Muscle of arm (tissue), 14 donors: ENCODE results near the gene PDHX. TPM values are rescaled to one million over a fixed set of nuclear protein-coding genes. Genes with fewer than 3 reads are reported as not detected.
"Not testable (repeated sequence)": the region's sequence is repeated elsewhere in the genome, so short reads cannot be mapped to it uniquely, and the experiment has no call there.

Source experiments
- DNase-seq: peaks from one replicate; pipeline ENCODE4 v3.0.0-alpha.2; 2013
- long read RNA-seq, 11 donors: transcript quantifications; one replicate each; lab custom pipeline, GENCODE V29; 2026
- polyA plus RNA-seq, 12 donors: library from polyadenylated mRNA; unstranded; fragments of 120-200 nt; gene quantifications; one replicate each; pipeline ENCODE4 v1.2.1, GENCODE V29; 2013; ENCODE audit not compliant: insufficient read length in 12 of 12

The PDHX gene
- 10 to 100 TPM in 11 of 12 donors, not detected in 1; 23.2 to 32.8 (median 26.5) TPM for polyA plus RNA-seq
- long read RNA-seq, donor 1, partial matches to known transcripts = 15 of 19 reads
- long read RNA-seq, donor 1, other reads (novel, unspliced or antisense) = 0 of 19 reads
- long read RNA-seq, donor 2, transcript PDHX-201 (11 exons, 2,389 nt) = major isoform, 14 of 36 reads
- long read RNA-seq, donor 2, partial matches to known transcripts = 22 of 36 reads
- long read RNA-seq, donor 2, other reads (novel, unspliced or antisense) = 0 of 36 reads
- long read RNA-seq, donor 3, partial matches to known transcripts = 0 of 3 reads
- long read RNA-seq, donor 3, other reads (novel, unspliced or antisense) = 0 of 3 reads
- long read RNA-seq, donor 4, partial matches to known transcripts = 0 of 2 reads
- long read RNA-seq, donor 4, other reads (novel, unspliced or antisense) = 0 of 2 reads
- long read RNA-seq, donor 5 = 0 reads
- long read RNA-seq, donor 6, partial matches to known transcripts = 0 of 4 reads
- long read RNA-seq, donor 6, other reads (novel, unspliced or antisense) = 0 of 4 reads
- long read RNA-seq, donor 7, partial matches to known transcripts = 0 of 1 reads
- long read RNA-seq, donor 7, other reads (novel, unspliced or antisense) = 0 of 1 reads
- long read RNA-seq, donor 8, transcript PDHX-201 (11 exons, 2,389 nt) = major isoform, 15 of 15 reads
- long read RNA-seq, donor 8, partial matches to known transcripts = 0 of 15 reads
- long read RNA-seq, donor 8, other reads (novel, unspliced or antisense) = 0 of 15 reads
- long read RNA-seq, donor 9, partial matches to known transcripts = 6 of 8 reads
- long read RNA-seq, donor 9, other reads (novel, unspliced or antisense) = 0 of 8 reads
- long read RNA-seq, donor 10, partial matches to known transcripts = 0 of 4 reads
- long read RNA-seq, donor 10, other reads (novel, unspliced or antisense) = 0 of 4 reads
- long read RNA-seq, donor 11, transcript PDHX-201 (11 exons, 2,389 nt) = major isoform, 8 of 101 reads
- long read RNA-seq, donor 11, partial matches to known transcripts = 63 of 101 reads
- long read RNA-seq, donor 11, other reads (novel, unspliced or antisense) = 28 of 101 reads

DNA sequence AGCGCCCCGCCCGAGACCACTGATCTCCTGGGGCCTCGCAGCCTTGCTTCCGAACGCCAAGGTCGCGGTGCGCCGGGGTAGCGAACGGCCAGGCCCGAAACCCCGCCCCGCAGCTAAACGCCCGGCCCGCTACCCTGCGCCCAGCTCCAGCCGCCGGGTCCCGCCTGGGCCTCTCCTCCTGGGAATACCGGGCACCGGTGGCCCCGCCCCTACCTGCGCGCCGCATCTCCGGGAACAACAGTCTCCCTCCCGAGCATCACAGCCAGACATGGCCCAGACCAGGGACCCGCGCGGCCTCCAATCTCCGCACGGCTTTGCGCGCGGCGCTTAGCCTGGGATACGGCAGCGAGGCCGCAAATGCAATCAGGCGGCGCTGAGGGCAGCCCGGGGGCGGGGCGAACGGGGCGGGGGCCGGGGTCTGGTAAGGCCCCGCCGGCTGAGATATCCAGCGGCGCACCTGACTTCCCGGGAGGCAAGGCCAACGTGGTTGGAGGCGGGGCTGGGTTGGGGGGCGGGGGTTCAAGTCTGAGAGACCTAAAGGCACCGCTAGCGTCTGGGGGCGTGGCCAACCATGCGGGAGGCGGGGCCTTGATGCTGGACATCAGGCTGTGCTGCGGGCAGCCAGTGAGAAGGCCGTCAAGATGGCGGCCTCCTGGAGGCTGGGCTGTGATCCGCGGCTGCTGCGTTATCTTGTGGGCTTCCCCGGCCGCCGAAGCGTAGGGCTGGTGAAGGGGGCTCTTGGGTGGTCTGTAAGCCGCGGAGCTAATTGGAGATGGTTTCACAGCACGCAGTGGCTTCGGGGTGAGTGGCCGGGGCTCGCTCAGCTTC, at the start of gene PDHX, which contains the start of gene APIP:
Gene PDHX (plus strand): TSS at position 604 of the 828 bp plus-strand sequence. CDS start 38 bp downstream, at position 642.
Gene APIP (minus strand): TSS at position 365 of the 828 bp plus-strand sequence. CDS start 95 bp downstream, at position 270.
- peak; percentile 98 for DNase-seq

DNA sequence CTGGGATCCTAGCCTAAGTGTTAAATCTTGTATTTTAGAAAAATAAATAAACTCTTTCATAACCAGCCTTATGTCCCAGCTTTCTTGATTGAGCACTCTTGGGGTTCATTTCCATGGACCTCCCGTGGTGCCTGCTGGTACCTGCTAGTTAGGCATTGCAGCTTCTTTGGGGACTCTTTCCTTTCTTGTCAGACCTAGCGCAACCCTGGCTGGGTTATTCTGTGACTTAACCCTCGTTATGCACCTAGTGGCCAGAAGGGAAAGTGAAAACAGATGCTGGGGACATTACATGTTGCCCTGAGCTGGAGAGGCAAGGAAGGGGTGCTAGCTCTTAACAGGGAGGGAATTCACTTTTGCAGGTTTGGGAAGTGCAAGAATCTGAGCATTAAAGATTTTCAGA, 47.0 kb upstream of the PDHX start:
- no peak for DNase-seq

DNA sequence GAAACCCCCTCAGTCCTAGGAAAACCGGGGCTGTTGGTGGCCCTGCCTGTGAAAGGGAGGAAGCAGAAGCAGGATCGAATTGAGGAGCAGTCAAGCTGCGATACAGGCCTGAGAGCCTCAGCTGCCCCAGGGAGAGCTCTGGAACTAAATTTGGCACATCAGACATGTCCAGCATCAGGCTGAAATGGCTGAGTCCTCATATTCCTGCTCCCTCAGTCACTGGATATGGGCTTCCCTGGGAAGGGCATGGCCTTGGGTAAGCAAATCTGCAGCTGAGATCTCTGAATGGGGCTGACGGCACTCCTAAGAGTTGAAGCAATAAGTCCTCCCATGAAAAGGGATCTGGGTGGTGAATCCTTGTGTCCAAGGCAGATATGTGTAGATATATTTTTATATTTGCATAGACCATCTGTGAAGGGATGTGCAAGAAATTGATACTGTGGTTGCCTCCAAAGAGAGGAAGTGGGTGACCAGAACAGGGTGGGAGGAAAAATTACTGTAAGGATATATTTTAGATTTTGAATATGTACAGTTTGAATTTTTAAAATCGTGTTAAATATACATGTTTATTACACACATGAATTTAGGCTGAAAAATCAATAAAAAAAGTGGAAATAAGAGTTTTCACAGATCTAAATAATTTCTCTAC, 45.7 kb upstream of the PDHX start:
- DNase-seq = no peak

DNA sequence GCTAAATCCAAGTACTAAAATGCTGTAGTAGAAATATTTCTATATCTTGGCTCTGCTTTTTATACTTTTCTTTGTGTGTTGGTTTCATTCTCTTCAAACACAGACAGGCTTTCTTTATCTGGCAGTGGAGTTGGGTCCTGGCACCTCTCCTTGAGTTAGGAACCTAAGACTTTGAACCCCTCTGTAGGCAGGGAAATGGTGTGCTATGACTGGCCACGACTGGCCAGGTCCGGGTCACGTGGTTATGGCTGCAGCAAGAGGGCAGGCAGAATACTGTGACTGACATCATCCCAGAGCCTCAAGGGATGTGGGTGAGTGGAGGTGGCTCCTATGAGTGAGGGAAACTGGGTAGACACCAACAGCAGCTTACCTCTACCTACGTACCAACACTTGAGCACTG, 42.2 kb upstream of the PDHX start:
- no peak for DNase-seq

DNA sequence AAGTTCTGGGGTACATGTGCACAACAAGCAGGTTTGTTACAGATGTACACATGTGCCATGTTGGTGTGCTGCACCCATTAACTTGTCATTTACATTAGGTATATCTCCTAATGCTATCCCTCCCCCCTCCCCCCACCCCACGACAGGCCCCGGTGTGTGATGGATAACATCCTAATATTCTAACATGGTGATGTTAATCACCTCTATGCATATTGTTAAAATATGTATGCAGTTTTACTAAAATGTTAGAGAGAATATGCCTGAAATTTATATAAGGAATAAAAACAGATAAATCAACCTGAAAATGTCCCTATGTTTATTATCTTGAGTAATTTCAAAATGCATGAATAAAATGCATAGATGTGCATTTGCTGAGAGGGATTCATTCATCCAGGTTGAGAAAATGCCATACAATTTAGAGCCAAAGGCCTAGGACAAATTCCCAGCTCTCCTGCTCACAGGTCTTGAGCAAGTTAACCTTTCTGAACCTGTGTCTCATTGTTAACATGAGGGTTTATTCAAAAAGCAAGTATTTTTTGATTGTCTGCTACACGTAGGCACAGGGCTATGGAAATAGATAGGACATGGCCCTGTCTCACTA, 38.9 kb upstream of the PDHX start:
- no peak for DNase-seq

DNA sequence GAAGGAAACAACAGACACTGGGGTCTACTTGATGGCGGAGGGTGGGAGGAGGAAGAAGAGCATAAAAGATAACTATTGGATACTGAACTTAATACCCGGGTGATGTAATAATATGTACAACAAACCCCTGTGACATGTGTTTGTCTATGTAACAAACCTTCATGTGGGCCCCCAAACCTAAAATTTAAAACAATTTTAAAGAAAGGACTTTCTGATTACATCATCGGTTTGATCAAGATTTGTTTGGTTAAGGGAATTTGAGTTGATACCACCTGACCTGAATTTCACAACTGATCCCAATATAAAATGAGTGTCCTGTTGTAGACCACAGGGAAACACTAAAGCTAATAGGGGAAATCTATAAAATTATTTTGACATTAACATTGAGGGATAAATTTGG, 34.5 kb upstream of the PDHX start:
- no peak for DNase-seq

DNA sequence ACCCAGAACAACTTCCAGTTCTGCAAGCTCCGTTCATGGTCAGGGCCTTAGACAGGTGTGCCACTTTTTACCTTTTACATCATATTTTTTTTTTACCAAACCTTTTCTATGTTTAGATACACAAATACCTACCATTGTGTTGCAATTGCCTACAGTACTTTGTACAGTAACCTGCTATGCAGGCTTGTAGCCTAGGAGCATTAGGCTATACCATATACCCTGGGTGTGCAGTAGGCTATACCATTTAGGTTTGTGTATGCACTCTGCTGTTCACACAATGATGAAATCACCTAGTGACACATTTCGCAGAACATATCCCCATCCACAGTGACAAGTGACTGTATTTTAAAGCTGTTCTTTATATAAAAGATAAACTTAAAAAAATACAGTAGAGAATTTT, 29.8 kb upstream of the PDHX start:
- no peak for DNase-seq

DNA sequence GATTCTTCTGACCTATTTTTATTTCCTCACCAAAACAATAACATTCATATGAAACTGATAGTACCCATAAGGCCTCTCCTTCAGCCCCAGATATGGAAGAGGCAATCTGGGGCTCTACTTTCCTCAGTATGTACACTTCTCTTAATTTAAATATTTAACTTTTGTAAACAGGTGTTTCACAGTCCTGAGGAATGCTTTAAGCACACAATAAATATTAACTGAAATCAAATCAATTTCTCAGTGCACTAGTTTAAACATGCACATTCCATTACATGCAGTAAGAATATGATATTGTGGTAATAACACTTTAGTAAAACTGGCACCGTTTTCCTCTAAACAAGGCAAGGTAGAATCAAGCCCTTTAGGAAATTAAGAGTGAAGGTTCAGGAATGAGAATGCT, 29.2 kb upstream of the PDHX start:
- no peak for DNase-seq

DNA sequence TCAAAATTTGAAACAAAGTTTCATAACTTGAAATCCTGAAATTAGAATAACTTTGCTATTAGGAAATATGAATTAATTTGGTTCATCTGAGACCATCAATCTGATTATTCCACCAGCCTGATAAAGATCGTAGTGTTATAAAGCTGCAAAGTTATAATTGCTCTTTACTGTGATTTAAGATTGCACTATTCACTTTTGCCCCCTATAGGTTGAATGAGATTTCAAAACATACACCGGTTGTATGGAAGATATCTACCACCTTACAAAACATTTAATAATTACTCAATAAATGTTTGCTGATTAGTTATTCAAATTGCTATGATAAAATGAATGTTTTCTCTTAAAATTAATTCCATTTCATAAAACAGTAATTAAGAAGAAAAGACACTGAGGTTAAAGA, 26.3 kb upstream of the PDHX start:
- DNase-seq = no peak

DNA sequence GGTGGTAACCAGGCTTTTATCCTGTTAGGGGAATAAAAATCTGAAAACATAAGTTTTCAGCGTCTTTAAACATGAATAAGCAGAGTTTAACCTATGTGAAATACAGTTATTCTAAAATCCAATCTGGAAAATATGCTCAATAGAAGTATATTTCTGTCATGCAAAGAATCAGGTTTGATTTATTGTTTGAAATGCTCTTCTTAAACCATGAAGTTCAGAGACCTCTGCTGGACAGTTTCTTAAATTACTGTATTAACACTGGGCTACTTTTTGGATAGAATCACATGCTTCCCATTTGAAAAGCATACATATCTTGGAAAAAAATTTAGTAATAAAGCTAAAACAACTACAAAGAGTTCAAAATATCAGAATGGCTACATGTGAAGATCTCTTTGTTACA, 25.6 kb upstream of the PDHX start:
- DNase-seq = peak; percentile 11

DNA sequence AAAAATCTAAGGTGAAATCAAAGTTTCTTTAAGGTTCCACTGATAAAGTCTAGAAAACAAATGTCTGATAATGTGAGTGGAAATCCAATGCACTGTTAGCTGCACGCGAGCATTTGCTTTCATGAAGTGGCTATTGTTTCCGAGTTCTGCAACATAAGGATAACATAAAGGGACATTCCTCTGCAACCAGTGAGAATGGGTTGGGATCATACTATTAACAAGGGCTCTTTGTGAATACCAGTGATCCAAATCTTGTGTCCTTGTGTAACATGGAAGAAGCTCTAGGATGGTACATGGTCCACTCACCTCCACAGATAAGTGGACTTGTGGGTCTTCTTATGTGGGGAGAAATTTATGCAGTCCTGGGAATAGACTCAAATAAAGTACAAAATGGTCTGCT, 24.8 kb upstream of the PDHX start:
- DNase-seq = no peak

DNA sequence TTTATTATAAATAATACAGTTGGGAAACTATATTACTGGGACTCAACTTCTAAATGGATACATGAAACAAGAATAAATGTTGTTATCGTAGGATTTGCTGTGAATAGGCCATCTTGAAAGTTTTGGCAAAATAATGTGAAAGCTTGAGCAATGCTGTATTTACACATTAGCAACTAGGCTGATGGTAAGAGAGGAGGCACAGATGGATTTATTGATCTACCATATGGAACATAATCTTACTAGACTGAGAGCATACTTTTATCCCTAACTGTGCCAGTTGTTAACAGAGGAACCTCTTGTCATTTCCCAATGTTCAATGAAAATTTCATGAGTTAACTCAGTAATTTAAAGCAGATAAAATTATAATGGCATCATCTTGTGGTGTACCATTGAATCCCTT, 23.0 kb upstream of the PDHX start:
- DNase-seq = no peak

DNA sequence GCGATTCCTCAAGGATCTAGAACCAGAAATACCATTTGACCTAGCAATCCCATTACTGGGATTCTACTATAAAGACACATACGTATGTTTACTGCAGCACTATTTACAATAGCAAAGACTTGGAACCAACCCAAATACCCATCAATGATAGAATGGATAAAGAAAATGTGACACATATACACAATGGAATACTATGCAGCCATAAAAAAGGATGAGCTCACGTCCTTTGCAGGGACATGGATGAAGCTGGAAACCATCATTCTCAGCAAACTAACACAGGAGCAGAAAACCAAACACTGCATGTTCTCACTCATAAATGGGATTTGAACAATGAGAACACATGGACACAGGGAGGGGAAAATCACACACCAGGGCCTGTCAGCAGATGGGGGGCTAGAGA, 20.2 kb upstream of the PDHX start:
- not testable (repeated sequence) for DNase-seq

DNA sequence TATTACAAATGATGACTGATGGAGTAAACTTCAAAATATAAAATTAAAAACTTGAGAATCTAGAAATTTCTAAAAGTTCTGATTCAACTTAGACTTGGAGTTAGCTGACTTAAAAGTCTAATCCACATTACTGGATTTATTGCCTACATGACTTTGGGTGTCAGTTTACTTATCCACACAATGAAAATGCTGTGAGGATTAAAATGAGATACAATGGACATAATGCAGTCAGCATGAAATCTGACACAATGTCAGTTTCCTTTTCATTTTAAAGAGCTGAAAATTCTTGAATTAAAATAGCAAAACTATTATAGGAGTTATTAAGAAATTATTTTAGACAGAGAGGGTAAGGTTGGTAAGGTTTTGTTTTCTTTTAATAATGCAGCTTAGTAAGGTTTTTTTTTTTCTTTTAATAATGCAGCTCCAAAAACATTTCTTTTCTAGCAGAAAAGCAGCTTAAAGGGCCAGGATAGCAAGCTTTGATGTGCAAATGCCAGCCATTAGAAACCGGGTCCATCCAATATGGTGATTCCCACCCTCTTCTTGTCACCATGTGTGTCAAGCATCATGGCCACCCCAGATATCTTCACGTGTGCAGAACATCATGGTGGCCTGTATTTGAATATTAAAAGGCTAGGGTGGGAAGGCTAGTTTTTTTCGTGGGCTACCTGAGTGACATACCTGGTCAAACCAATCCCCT, 19.1 kb upstream of the PDHX start:
- no peak for DNase-seq

DNA sequence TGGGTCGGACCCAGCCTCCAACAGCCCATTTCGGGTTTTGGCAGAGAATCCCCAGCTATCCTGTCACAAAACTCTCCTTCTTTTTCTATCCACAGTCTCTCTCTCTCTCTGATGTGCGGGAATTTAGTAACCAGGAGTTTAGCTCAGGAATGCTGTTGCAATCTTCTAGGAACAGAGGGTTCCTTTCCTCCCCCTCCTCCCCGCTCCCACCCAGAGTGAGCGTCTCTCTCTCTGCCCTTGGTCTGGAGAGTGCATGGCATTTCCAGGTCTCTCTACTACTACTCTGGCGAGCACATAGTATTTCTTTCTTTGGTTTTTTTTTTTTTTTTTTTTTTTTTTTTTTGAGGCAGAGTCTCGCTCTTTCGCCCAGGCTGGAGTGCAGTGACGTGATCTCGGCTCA, 17.9 kb upstream of the PDHX start:
- no peak for DNase-seq

DNA sequence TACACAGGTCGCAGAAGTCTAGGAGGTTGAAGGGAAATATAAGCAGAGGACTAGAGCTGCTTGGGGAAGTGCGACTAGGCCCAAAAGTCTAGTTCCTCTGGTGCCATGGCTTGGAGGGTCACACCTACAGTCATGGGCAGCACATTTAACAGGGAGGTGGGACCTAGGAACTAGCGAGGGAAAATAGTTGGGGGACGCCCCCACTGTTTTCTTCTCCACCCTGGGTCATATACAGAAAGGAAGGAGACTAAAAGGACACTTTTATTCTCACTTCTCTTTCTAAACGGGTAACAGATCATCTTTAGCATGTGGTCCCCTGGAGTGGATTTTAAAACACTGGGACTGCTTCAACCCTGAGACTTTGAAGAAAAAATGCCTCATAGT, 16.8 kb upstream of the PDHX start:
- no peak for DNase-seq

DNA sequence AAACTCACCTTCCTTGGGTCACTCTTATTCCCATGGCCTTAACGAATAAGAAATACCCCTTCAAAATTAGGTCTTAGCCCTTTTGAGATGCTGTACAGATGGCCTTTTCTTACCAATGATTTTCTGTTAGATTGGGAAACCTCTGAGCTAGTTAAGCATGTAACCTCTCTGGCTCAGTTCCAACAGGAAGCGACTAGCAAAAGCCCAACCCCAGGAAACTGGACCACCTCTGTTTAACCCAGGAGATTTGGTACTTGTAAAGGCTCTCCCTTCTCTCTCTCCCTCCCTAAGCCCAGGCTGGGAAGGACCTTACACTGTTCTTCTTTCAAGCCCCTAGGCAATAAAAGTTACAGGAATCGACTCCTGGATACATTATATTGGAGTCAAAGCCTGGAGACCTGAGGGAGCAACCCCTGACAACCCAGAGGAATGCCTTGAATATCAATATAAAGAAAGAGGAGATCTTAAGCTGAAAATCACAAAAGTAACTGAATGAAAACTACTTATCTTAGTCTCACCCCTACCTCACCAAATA, 11.9 kb upstream of the PDHX start:
- no peak for DNase-seq

DNA sequence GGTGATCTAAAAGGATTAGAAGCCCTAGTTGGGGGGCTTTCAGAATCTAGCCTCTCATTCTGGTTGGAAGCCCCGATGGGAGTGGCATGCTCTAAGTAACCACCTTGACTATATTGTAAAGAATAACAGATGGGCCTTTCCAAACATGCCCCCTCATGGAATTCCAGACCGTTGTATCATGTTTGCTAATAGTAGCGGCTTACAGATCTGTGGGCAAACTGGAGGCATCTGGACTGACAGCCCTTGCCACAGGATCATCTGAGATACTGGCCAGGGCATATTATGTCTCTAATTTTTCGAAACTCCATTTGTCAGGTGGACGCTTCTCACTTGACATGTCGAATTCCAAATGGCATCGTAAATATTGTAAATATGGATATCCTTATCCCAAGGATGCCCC, 10.8 kb upstream of the PDHX start:
- no peak for DNase-seq

DNA sequence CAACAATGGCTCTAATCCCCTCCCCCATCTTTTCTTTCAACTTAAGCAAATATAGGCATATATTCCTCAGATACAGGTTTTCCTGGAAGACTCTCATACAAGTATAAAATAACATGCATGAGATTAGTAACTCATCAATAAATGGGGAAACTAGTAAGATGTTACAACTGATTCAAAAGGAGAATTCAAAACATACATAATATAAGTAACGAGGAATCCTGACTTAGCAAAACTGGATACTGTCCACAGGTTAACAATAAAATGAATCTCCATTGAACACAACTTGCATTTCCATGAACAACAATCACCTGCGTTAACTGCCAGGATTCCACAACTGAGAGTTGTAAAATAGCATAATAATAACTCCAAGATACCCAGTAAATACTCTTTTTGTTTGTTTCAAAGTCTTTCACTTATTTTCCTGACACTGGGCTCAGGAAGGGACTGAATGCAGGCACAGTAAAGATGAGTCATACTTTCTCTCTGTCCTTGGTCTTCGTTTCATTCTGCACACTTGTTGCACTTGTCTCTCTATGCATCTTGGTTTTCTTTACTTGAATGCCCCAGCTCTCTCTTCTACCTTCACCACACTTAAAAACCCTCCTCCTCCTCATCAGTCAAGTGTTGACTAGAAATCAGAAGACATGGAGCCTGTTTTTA, 8.4 kb upstream of the PDHX start:
- no peak for DNase-seq
